ENCODE results near the gene RDX.

The RDX gene

DNA sequence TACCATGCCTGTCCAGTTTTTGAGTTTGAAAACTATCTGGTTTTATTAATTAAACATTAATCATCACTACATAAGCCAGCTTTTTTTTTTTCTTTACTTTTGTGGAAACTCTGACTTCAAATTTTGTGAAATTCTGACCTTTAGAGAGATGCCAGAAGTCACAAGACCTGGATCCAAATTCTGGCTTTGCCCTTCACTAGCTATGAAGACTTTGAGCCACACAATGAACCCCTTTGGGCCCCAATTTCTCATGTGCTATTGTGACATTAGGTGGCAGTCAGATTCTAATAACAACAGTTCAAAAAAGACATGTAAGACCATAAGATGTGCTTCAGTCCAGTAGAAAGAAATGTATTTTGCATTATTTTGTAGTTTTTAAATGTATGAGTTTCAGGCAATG is 142.9 kb downstream of the RDX start:
- Histone ChIP-seq H3K4me3 (ENCODE audit: low read depth in 1 of 2, low read length in 2 of 2) (no peak overlapping the region), H3K4me2 (ENCODE audit: insufficient read depth, low read length) (no peak overlapping the region), H4K20me1 (ENCODE audit: insufficient read depth, low read length) (no peaks in the 10 kb centered on the region), H3K79me2 (ENCODE audit: insufficient read depth, low read length) (no peaks in the 10 kb centered on the region), H3K9me3 (ENCODE audit: insufficient read depth, low read length, severe bottlenecking) (no peaks in the 10 kb centered on the region), H2AFZ (ENCODE audit: low read depth, low read length) (no peak overlapping the region), H3K36me3 (ENCODE audit: insufficient read depth, low read length) (no peaks in the 10 kb centered on the region), H3K27ac (ENCODE audit: low read length) (no peak overlapping the region), H3K4me1 (ENCODE audit: insufficient read depth, low read length) (no peaks in the 10 kb centered on the region), H3K9ac (ENCODE audit: low read depth, low read length) (no peak overlapping the region), H3K27me3 (ENCODE audit: insufficient read depth, low read length, poor library complexity) (no peaks in the 10 kb centered on the region)
- ATAC-seq (ENCODE audit: insufficient read depth, low read depth) (no peak), DNase-seq (no peak)
- no peak for TF ChIP-seq EZH2 (IDR thresholded peaks at IDR 0.05; ENCODE audit: borderline replicate concordance, low read depth, low read length, severe bottlenecking)
- TF ChIP-seq, protein P1, sequence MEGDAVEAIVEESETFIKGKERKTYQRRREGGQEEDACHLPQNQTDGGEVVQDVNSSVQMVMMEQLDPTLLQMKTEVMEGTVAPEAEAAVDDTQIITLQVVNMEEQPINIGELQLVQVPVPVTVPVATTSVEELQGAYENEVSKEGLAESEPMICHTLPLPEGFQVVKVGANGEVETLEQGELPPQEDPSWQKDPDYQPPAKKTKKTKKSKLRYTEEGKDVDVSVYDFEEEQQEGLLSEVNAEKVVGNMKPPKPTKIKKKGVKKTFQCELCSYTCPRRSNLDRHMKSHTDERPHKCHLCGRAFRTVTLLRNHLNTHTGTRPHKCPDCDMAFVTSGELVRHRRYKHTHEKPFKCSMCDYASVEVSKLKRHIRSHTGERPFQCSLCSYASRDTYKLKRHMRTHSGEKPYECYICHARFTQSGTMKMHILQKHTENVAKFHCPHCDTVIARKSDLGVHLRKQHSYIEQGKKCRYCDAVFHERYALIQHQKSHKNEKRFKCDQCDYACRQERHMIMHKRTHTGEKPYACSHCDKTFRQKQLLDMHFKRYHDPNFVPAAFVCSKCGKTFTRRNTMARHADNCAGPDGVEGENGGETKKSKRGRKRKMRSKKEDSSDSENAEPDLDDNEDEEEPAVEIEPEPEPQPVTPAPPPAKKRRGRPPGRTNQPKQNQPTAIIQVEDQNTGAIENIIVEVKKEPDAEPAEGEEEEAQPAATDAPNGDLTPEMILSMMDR (IDR thresholded peaks at IDR 0.05; ENCODE audit: borderline replicate concordance, extremely low read depth, low read length, poor library complexity, severe bottlenecking), result no peak

DNA sequence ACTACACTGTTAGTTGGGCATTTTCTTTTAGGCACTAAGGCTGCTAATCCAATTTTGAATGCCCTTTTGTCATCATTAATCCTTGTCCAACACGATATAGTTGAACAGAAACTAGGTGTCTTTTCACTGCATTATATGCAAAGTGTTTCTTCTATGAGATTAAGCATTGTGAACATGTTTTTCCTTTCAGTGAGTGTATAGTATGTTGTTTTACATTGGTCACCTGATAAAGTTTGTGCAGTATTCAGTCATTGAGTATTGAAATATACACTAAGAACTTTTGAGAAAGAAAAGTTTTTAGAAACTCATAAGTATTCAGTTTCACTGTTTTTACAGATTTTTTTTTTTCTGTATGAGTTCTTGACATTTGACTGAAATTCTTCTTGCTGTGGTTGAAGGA is 144.2 kb downstream of the RDX start:
- Histone ChIP-seq H3K4me1 (ENCODE audit: insufficient read depth, low read length) (no peaks in the 10 kb centered on the region), H3K27ac (ENCODE audit: low read length) (no peak overlapping the region), H3K9ac (ENCODE audit: low read depth, low read length) (no peak overlapping the region), H3K36me3 (ENCODE audit: insufficient read depth, low read length) (no peaks in the 10 kb centered on the region), H3K79me2 (ENCODE audit: insufficient read depth, low read length) (no peaks in the 10 kb centered on the region), H4K20me1 (ENCODE audit: insufficient read depth, low read length) (no peaks in the 10 kb centered on the region), H3K4me2 (ENCODE audit: insufficient read depth, low read length) (no peak overlapping the region), H2AFZ (ENCODE audit: low read depth, low read length) (no peak overlapping the region), H3K27me3 (ENCODE audit: insufficient read depth, low read length, poor library complexity) (no peaks in the 10 kb centered on the region), H3K9me3 (ENCODE audit: insufficient read depth, low read length, severe bottlenecking) (no peaks in the 10 kb centered on the region), H3K4me3 (ENCODE audit: low read depth in 1 of 2, low read length in 2 of 2) (no peak overlapping the region)
- TF ChIP-seq, protein P1 (IDR thresholded peaks at IDR 0.05; ENCODE audit: borderline replicate concordance, extremely low read depth, low read length, poor library complexity, severe bottlenecking), result no peak
- no peak for TF ChIP-seq EZH2 (IDR thresholded peaks at IDR 0.05; ENCODE audit: borderline replicate concordance, low read depth, low read length, severe bottlenecking)
- ATAC-seq (ENCODE audit: insufficient read depth, low read depth) (no peak), DNase-seq (no peak)

DNA sequence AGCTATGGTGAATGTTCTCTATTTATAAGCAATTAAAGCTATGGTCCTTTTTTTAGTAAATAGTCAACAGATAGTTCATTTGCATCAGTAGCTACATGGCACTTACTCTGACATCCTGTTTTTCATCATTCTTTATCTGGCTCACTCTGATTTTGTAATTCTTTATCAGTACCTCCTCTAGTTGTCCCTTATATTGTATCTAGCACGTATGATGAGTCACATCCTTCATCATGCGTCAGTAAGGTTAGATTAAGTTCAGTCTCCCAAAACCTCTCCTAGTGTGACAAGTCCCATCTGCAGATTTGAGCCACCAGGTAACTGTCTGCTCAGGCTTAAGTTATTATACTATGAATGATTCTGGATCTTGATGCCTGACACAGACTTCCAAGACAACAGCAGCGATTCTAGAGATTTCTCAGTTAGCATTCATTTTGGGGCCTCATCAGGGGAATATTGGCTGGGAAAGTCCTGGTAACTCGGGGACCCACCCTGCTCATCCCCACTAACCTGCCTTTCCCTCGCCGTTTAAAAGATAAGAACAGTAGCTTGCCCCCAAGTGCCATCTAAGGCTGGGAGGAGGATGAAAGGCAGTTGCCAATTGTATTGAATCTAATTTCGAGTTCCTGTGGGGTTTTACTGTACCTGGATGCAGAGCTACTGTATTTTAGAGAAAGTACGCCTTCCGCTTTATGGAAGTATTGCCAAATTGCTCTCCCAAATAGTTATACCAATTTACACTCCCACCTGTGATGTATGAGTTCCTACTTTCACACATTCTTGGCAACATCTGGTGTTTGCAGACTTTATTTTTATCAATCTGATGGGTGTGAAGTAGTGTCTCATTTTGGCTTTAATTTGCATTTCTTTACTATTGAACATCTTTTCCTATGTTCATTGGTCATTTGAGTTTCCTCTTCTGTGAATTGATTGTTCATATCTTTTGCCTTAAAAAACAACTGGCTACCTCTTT is 147.4 kb downstream of the RDX start:
- no peak overlapping the region for H2AFZ ChIP-seq (ENCODE audit: low read depth, low read length)
- no peak overlapping the region for H3K9ac ChIP-seq (ENCODE audit: low read depth, low read length)
- no peaks in the 10 kb centered on the region for H3K79me2 ChIP-seq (ENCODE audit: insufficient read depth, low read length)
- H3K4me2 ChIP-seq (ENCODE audit: insufficient read depth, low read length), result no peak overlapping the region
- TF ChIP-seq, protein P1 (IDR thresholded peaks at IDR 0.05; ENCODE audit: borderline replicate concordance, extremely low read depth, low read length, poor library complexity, severe bottlenecking), result no peak
- no peak for TF ChIP-seq EZH2 (IDR thresholded peaks at IDR 0.05; ENCODE audit: borderline replicate concordance, low read depth, low read length, severe bottlenecking)
- no peaks in the 10 kb centered on the region for H3K36me3 ChIP-seq (ENCODE audit: insufficient read depth, low read length)
- H3K9me3 ChIP-seq (ENCODE audit: insufficient read depth, low read length, severe bottlenecking), result no peaks in the 10 kb centered on the region
- H4K20me1 ChIP-seq (ENCODE audit: insufficient read depth, low read length), result no peaks in the 10 kb centered on the region
- H3K4me1 ChIP-seq (ENCODE audit: insufficient read depth, low read length), result no peaks in the 10 kb centered on the region
- no peaks in the 10 kb centered on the region for H3K27me3 ChIP-seq (ENCODE audit: insufficient read depth, low read length, poor library complexity)
- H3K4me3 ChIP-seq (ENCODE audit: low read depth in 1 of 2, low read length in 2 of 2), result no peak overlapping the region
- ATAC-seq (ENCODE audit: insufficient read depth, low read depth) (no peak), DNase-seq (no peak)
- no peak overlapping the region for H3K27ac ChIP-seq (ENCODE audit: low read length)

All from DND-41 (cell line).